Peyer's patch (tissue), 4 donors: Measurements from ENCODE around the gene LYPD6B.

Experiments used
- POLR2A ChIP-seq, 2 donors: fragments of 450-650 bp; IDR thresholded peaks; one replicate each; pipeline ENCODE4 v1.5.1; 2017; ENCODE audit warnings: antibody characterized with exemption in 2 of 2, mild to moderate bottlenecking in 2 of 2, moderate library complexity in 2 of 2
- TF ChIP-seq, protein P1 (sequence below), 6 experiments: fragments of 450-650 bp in 4 of 6; fragments of 200-600 bp in 2 of 6; sonication (generic) in 1 of 6; IDR thresholded peaks; one replicate each; pipeline ENCODE4 v1.5.1; 2017 to 2019; ENCODE audit warnings: antibody characterized with exemption in 6 of 6, mild to moderate bottlenecking in 3 of 6, moderate library complexity in 1 of 6

DNA sequence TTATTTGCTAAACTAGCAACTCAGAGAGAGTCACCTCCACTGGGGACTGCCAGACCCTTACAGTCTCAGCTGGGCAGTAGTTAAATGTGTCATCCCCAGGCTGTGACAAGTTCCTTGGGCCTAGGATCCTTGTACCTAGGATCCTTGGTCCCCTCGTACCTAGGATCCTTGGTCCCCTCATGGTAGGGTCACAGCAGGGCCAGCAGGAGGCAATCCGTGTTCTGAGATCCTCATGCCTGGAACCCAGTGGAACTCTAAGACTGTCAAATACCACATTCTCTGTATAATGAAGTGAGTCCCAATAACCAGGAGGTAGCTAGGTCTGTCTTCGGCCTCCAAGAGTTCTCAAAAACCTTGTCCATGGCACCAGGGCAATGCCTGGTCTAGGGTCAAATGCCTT lies 60.8 kb downstream of the LYPD6B start:
- TF ChIP-seq, protein P1, sequence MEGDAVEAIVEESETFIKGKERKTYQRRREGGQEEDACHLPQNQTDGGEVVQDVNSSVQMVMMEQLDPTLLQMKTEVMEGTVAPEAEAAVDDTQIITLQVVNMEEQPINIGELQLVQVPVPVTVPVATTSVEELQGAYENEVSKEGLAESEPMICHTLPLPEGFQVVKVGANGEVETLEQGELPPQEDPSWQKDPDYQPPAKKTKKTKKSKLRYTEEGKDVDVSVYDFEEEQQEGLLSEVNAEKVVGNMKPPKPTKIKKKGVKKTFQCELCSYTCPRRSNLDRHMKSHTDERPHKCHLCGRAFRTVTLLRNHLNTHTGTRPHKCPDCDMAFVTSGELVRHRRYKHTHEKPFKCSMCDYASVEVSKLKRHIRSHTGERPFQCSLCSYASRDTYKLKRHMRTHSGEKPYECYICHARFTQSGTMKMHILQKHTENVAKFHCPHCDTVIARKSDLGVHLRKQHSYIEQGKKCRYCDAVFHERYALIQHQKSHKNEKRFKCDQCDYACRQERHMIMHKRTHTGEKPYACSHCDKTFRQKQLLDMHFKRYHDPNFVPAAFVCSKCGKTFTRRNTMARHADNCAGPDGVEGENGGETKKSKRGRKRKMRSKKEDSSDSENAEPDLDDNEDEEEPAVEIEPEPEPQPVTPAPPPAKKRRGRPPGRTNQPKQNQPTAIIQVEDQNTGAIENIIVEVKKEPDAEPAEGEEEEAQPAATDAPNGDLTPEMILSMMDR (IDR thresholded peaks at IDR 0.05), result no peak
- no peak for TF ChIP-seq POLR2A (IDR thresholded peaks at IDR 0.05)
